NCI-H82 (cell line): Measurements from ENCODE around the gene SLC6A4.
"Not testable (repeated sequence)": the region's sequence is repeated elsewhere in the genome, so short reads cannot be mapped to it uniquely, and the experiment has no call there.

Experiments
- DNase-seq: peaks from one replicate; lab custom pipeline; 2025; lab: John Stamatoyannopoulos, UW

Gene SLC6A4

GRCh38 chr17:30219315-30219714 is 16.2 kb downstream of the SLC6A4 start:
- no peak for DNase-seq

GRCh38 chr17:30218799-30219198 is 16.7 kb downstream of the SLC6A4 start:
- no peak for DNase-seq

- no peak for DNase-seq
These were observed 17.7 kb downstream of the SLC6A4 start for GRCh38 chr17:30217746-30218245.

GRCh38 chr17:30217054-30217453 is 18.4 kb downstream of the SLC6A4 start:
- no peak for DNase-seq

DNA sequence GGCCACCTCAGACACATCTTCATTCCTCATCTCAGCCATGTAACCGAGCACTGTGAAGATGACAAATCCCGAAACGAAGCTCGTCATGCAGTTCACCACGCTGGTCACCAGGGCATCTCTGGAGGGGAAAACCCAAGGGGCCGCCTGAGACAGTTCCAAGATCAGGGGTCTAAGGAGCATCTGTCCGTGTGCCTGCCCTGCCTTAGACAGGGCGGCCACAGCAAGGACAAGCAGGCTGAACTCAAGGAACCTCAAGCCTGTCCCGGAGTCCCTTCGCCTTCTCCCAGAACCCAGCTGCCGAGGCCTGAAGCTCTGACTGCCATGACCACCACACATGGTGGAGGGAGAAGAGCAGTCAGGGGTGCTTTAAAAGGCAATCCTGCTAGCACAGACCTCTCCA is 22.7 kb downstream of the SLC6A4 start:
- no peak for DNase-seq

DNA sequence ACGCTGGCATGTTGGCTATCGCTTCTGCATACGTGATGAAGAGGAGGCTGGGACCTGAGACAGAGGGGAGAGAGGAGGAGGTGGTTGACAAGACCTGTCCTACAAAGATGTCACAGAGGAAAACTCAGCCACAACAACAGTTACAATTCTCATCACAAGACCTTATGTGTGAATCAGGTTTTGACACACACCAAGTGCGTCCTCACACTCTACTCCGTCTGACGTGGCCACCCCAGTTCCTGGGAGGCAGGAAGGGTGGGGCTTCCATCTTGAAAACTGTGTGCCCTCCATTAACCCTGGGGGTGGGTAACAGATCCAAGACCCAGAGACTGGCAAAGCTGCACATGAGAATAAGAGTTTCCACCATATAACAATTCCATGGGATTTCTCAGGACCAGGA is 24.1 kb downstream of the SLC6A4 start:
- no peak for DNase-seq

DNA sequence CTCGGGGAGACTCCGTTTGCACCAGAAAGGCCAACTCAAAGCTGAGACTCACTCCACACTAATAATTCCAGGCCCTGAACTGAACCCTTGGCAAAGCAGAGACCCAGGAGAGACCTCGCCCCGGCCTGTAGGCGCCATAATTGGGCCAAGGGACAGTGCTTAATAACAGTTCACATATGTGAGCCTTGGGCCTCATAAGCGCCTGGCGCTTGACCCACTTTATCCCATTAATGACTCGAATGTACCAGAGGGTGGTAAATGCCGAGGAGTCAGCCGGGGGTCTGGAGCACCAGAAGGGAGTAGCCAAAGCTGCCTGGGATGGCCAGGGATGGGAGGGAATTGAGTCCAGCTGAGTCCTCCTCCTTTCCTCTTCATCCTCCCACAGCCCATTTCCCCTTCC is 24.6 kb downstream of the SLC6A4 start:
- no peak for DNase-seq

DNA sequence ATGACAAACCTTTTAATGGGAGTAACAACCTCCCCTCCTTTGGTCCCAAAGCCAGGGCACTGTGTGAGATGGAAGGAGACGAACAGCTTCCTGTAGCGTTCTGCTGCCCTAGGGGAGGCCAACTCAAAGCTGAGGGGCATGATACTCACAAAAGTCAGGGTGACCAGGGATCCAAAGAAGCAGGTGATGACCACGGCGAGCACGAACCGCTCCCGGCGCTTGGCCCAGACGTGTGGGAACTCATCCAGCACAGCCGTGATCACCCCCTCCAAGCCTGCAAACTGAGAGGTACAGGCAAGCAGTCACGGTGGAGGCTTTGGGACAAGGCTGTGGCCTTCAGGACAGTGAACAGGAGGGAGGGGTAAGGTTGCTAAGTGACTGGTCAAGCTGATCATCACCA is 25.1 kb downstream of the SLC6A4 start:
- DNase-seq: no peak

DNA sequence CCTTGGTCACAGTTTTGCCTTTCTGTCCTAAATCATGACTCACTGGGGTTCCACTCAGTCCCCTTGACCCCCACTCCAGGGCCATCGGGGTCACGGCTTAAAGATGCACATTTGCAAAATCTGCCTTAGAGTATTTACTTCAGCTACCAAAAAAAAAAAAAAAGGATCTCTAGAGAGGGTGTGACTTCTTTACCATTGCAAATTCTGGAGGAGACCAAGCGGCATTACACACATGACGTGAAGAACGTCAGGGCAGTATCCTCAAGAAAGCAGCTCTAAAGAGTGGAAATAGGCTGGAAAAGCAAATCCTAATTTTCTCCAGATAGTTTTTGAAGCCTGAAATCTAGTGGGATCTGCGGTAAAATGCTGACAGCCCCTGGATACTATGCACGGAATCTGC is 25.6 kb downstream of the SLC6A4 start:
- DNase-seq: no peak

- DNase-seq: no peak
These were observed 27.3 kb downstream of the SLC6A4 start for GRCh38 chr17:30208214-30208613.

GRCh38 chr17:30207655-30208054 is 27.8 kb downstream of the SLC6A4 start:
- DNase-seq: no peak

DNA sequence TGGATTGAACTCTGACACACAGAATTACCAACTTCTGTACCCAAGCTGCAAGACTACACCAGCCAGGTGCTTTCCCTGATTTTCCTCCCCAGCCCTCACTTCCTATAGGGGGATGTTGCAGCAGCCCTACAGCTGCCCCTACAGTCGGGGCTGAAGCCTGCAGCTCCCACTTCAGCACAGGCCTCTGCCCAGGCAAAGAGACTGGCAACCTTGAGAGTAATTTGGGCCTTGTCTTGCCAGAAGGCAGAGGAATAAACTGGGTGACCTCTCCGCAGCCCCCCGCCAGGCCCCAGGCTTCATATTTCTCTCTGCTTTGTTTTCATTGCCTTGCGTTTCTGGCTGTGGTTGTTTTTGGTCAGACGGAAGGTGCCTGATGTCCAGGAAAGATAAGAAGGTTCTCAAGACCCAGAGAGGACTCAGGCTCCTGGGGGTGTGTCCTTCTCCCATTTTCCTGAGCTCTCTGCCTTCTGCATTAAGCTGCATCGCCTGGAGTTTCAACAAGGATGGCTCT is 32.0 kb downstream of the SLC6A4 start:
- peak; percentile 28 for DNase-seq

DNA sequence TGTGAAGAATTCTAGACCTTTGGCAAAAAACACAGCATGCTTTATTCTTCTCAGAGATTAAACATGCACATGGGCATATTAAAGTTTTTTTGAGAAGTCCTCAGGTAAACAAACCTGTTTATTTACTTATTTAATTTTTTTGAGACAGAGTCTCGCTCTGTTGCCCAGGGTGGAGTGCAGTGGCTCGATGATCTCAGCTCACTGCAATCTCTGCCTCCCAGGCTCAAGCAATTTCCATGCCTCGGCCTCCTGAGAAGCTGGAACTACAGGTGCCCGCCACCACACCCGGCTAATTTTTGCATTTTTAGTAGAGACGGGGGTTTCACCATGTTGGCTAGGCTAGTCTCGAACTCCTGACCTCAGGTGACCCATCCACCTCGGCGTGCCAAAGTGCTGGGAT is 34.8 kb downstream of the SLC6A4 start:
- DNase-seq: not testable (repeated sequence)

GRCh38 chr17:30200106-30200505 is 35.4 kb downstream of the SLC6A4 start:
- no peak for DNase-seq

- no peak for DNase-seq
These were observed 35.9 kb downstream of the SLC6A4 start for GRCh38 chr17:30199600-30199999.

- DNase-seq: no peak
These were observed 38.1 kb downstream of the SLC6A4 start for GRCh38 chr17:30197416-30197815.

GRCh38 chr17:30196504-30196903 is 39.0 kb downstream of the SLC6A4 start:
- DNase-seq: no peak

DNA sequence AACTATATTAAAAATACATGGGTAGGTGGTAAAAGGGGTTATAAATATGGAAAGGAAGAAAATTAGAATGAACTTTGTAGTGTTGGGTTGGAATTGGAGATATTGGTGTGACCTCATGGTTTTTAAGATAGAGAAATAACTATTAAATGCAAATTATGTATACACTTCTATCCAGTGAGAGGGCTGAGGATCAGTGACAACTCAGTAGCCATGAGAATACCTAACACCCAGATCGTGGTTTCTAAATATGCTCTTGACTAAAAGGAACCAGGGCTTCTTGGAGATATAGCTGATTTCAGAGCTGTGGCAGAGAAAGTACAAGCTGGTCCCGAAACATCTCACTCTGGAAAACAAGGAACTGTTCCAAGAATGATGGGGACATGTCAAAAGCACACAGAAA is 44.4 kb downstream of the SLC6A4 start:
- DNase-seq: no peak

- DNase-seq: no peak
These were observed 47.1 kb downstream of the SLC6A4 start for GRCh38 chr17:30188211-30188939.

DNA sequence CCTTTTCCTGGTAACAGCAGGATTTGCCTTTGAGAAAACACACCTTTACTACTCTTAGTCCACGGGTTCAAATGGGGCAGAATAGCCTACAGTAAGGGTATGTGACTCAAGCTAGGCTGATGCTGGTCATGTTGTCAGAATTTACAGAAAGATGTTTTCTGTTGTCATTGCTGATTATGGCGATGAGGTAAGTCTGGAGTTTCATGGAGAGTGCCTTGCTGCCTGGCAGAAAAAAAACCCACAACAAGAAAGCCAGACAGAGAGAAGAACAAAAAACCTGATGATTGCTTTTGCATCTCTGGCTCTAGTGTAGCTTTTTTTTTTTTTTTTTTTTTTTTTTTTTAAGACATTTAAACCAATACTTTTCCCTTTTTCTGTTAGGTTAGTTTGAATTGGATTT is 47.9 kb downstream of the SLC6A4 start:
- DNase-seq: no peak

- no peak for DNase-seq
These were observed 48.7 kb downstream of the SLC6A4 start for GRCh38 chr17:30186761-30187160.

GRCh38 chr17:30176855-30177254 is 58.6 kb downstream of the SLC6A4 start:
- no peak for DNase-seq

DNA sequence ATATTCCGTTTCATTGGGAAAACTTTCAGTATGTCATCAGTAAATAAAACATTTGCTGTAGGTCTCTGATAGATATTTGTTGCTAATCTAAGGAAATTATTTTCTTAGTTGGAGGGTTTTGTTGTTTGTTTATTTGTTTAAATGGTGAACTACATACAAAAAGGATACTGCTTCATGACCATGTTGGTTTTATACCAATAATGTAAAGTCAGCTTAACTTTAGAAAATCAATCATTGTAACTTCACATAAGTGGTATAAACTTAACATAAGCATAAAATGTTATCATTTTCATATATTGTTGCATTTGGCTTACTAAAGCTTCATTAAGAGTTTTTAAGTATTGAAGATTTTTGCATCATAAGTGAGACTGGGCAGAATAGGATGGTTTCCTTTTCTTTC is 60.9 kb downstream of the SLC6A4 start:
- DNase-seq: no peak

DNA sequence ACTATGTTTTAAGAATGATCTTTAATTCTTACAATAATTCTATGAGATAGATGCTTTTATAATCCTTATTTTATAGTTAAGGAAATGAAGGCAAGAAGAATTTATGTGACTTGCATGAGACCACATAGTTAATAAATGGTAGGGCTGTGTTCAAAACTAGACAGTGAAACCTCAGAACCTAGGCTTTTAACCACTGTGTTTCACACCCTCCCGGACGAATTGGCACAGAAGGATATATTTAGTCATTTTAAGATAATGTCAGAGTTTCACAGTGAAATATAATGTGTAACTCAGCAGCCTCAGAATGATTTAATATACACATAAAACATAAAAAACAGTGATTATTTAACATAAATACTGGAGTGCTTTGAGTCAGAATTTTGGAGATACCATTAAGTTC is 61.8 kb downstream of the SLC6A4 start:
- DNase-seq: no peak
